Tibial nerve (tissue), 4 donors: ENCODE measurements around the gene ZNF217. TPM values are rescaled to one million over a fixed set of nuclear protein-coding genes. Genes with fewer than 3 reads are reported as not detected.
"Not testable (repeated sequence)": the region's sequence is repeated elsewhere in the genome, so short reads cannot be mapped to it uniquely, and the experiment has no call there.

ENCODE experiments used
- DNase-seq, 2 donors: peaks; one replicate each; pipeline ENCODE4 v3.0.0-alpha.2; 2019; ENCODE audit warnings: low spot score in 2 of 2
- H3K27ac ChIP-seq, 4 donors: fragments of 200-600 bp; sonication (generic) in 3 of 4; one replicate each; pipeline ENCODE4 v1.5.1; 2017 to 2019; ENCODE audit warnings: mild to moderate bottlenecking in 1 of 4
- H3K27me3 ChIP-seq, 2 donors: fragments of 200-600 bp; sonication (generic) in 1 of 2; one replicate each; pipeline versions ENCODE4 v1.5.1 to v1.6.0; 2017 to 2019
- H3K36me3 ChIP-seq, 3 donors: fragments of 200-600 bp; sonication (generic); one replicate each; pipeline ENCODE4 v1.5.1; 2018 to 2019
- H3K4me1 ChIP-seq, 4 donors: fragments of 200-600 bp; sonication (generic) in 3 of 4; one replicate each; pipeline ENCODE4 v1.5.1; 2017 to 2019
- H3K4me3 ChIP-seq, 4 donors: fragments of 200-600 bp; sonication (generic) in 3 of 4; one replicate each; pipeline ENCODE4 v1.5.1; 2017 to 2019; ENCODE audit warnings: mild to moderate bottlenecking in 1 of 4, moderate library complexity in 1 of 4
- H3K9me3 ChIP-seq, 4 donors: fragments of 200-600 bp; sonication (generic) in 3 of 4; one replicate each; pipeline ENCODE4 v1.5.1; 2017 to 2019
- EP300 ChIP-seq, 2 donors: sonication (generic); formaldehyde crosslinking; IDR thresholded peaks; one replicate each; pipeline ENCODE4 v1.6.1; 2017; ENCODE audit warnings: antibody characterized with exemption in 2 of 2, mild to moderate bottlenecking in 1 of 2
- POLR2A ChIP-seq, 2 donors: fragments of 450-650 bp; IDR thresholded peaks; one replicate each; pipeline ENCODE4 v1.6.1; 2017; ENCODE audit warnings: antibody characterized with exemption in 2 of 2, mild to moderate bottlenecking in 2 of 2, moderate library complexity in 2 of 2
- WGBS, 2 donors: methylation state at CpG; one replicate each; pipeline ENCODE4 v1.1.5; 2018; 5-methylcytosine and 5-hydroxymethylcytosine counted together
- total RNA-seq, 4 donors: library from RNA; depleted of rRNA; stranded (reverse); fragments of >200 nt; gene quantifications; one replicate each; pipeline ENCODE4 v1.1.0, GENCODE V29; 2016
- TF ChIP-seq, protein P1 (sequence below), 5 experiments: fragments of 200-600 bp in 3 of 5; fragments of 450-650 bp in 2 of 5; sonication (generic) in 3 of 5; IDR thresholded peaks; one replicate each; pipeline ENCODE4 v1.5.1; 2016 to 2019; ENCODE audit warnings: antibody characterized with exemption in 5 of 5, mild to moderate bottlenecking in 3 of 5, moderate library complexity in 2 of 5

ZNF217 gene
- total RNA-seq, 4 donors from 2014 or later = 21.4 to 24.3 (median 23.1) TPM

GRCh38 chr20:53596189-53597001 is 2.8 kb upstream of the ZNF217 start:
- DNase-seq, H3K36me3 ChIP-seq, H3K27me3 ChIP-seq, H3K9me3 ChIP-seq: not testable (repeated sequence)
- H3K27ac ChIP-seq = peak overlapping the region; percentile 54 to 99 (median 96)
- peak in 1 of 2 donors; percentile 6 for TF ChIP-seq EP300 (IDR thresholded peaks at IDR 0.05)
- WGBS, 2 donors = 29 to 30% methylated on average over 12 of the region's 12 CpGs
- H3K4me3 ChIP-seq = peak overlapping the region in 2 of 4 donors; percentile 12 to 15
- H3K4me1 ChIP-seq = peaks cover 0 to 18% (median 8%) of the 10 kb centered on the region in 4 donors

- not testable (repeated sequence) for DNase-seq, H3K4me3 ChIP-seq, H3K36me3 ChIP-seq, H3K27me3 ChIP-seq, H3K9me3 ChIP-seq
- peaks cover 0 to 18% (median 8%) of the 10 kb centered on the region in 4 donors for H3K4me1 ChIP-seq
- 27% methylated on average over 3 of the region's 3 CpGs for WGBS, 2 donors
- H3K27ac ChIP-seq = peak overlapping the region in 3 of 4 donors; percentile 93 to 99 (median 99)
Observed at GRCh38 chr20:53595742-53596141, 2.1 kb upstream of the ZNF217 start.

DNA sequence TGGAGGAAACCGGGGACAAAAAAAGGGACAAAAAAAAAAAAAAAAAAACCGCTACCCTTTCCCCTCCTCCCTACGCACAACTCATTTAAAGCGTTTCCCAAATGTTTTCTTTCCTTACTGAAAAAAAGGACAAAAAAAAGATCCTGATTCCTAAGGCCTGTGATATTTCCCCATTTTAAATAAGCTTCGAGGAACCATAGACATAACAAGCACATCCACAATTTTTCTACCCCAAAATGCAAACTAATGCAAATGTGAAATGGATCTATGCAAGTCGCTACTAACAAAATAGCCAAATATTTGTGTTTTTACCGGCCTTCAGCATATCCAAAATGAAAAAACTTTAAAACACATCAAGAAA is 1.4 kb upstream of the ZNF217 start:
- Histone ChIP-seq H3K27me3 (no peaks in the 10 kb centered on the region), H3K9me3 (no peaks in the 10 kb centered on the region), H3K4me3 (peak overlapping the region; percentile 53 to 96 (median 73)), H3K27ac (peak overlapping the region; percentile 93 to 99 (median 98)), H3K36me3 (no peaks in the 10 kb centered on the region), H3K4me1 (peaks cover 0 to 20% (median 12%) of the 10 kb centered on the region in 4 donors)
- TF ChIP-seq, protein P1, sequence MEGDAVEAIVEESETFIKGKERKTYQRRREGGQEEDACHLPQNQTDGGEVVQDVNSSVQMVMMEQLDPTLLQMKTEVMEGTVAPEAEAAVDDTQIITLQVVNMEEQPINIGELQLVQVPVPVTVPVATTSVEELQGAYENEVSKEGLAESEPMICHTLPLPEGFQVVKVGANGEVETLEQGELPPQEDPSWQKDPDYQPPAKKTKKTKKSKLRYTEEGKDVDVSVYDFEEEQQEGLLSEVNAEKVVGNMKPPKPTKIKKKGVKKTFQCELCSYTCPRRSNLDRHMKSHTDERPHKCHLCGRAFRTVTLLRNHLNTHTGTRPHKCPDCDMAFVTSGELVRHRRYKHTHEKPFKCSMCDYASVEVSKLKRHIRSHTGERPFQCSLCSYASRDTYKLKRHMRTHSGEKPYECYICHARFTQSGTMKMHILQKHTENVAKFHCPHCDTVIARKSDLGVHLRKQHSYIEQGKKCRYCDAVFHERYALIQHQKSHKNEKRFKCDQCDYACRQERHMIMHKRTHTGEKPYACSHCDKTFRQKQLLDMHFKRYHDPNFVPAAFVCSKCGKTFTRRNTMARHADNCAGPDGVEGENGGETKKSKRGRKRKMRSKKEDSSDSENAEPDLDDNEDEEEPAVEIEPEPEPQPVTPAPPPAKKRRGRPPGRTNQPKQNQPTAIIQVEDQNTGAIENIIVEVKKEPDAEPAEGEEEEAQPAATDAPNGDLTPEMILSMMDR (IDR thresholded peaks at IDR 0.05) = no peak
- WGBS, 2 donors = 12% methylated on average over 7 of the region's 7 CpGs
- DNase-seq = no peak

GRCh38 chr20:53594068-53595017 is 704 bp upstream of the ZNF217 start:
- Histone ChIP-seq H3K27me3 (no peaks in the 10 kb centered on the region), H3K36me3 (no peaks in the 10 kb centered on the region), H3K4me1 (peaks cover 0 to 24% (median 19%) of the 10 kb centered on the region in 4 donors), H3K4me3 (peak overlapping the region; percentile 88 to 97 (median 96)), H3K27ac (peak overlapping the region; percentile 97 to 100 (median 99)), H3K9me3 (no peaks in the 10 kb centered on the region)
- peak; percentile 95 to 99 for DNase-seq
- TF ChIP-seq EP300 (IDR thresholded peaks at IDR 0.05) (peak in 1 of 2 donors; percentile 73), POLR2A (IDR thresholded peaks at IDR 0.05) (peak; percentile 82 to 85)
- TF ChIP-seq, protein P1 (IDR thresholded peaks at IDR 0.05) = peak in 3 of 5 experiments; percentile 15 to 28 (median 27)
- WGBS, 2 donors = 0% methylated on average over 16 to 27 of the region's 110 CpGs

GRCh38 chr20:53592992-53593465 is 610 bp downstream of the ZNF217 start:
- TF ChIP-seq EP300 (IDR thresholded peaks at IDR 0.05) (no peak), POLR2A (IDR thresholded peaks at IDR 0.05) (no peak)
- TF ChIP-seq, protein P1 (IDR thresholded peaks at IDR 0.05) = no peak
- no peaks in the 10 kb centered on the region for H3K9me3 ChIP-seq
- WGBS, 2 donors = 1% methylated on average over 15 to 43 of the region's 47 CpGs
- no peaks in the 10 kb centered on the region for H3K27me3 ChIP-seq
- peak overlapping the region; percentile 88 to 97 (median 96) for H3K4me3 ChIP-seq
- DNase-seq = no peak
- H3K4me1 ChIP-seq = peaks cover 0 to 29% (median 22%) of the 10 kb centered on the region in 4 donors
- peak overlapping the region; percentile 97 to 100 (median 99) for H3K27ac ChIP-seq
- H3K36me3 ChIP-seq = no peaks in the 10 kb centered on the region
